ENCODE measurements around the gene ARFGEF3.

- no peak for TF ChIP-seq ZNF311 (tag by site-specific recombination; IDR thresholded peaks at IDR 0.05; ENCODE audit: borderline replicate concordance)
- no peak for TF ChIP-seq ZBTB17 (tag by site-specific recombination; IDR thresholded peaks at IDR 0.05)
- TF ChIP-seq, protein P1, sequence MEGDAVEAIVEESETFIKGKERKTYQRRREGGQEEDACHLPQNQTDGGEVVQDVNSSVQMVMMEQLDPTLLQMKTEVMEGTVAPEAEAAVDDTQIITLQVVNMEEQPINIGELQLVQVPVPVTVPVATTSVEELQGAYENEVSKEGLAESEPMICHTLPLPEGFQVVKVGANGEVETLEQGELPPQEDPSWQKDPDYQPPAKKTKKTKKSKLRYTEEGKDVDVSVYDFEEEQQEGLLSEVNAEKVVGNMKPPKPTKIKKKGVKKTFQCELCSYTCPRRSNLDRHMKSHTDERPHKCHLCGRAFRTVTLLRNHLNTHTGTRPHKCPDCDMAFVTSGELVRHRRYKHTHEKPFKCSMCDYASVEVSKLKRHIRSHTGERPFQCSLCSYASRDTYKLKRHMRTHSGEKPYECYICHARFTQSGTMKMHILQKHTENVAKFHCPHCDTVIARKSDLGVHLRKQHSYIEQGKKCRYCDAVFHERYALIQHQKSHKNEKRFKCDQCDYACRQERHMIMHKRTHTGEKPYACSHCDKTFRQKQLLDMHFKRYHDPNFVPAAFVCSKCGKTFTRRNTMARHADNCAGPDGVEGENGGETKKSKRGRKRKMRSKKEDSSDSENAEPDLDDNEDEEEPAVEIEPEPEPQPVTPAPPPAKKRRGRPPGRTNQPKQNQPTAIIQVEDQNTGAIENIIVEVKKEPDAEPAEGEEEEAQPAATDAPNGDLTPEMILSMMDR (tag by site-specific recombination; IDR thresholded peaks at IDR 0.05): no peak
Measured at GRCh38 chr6:138248878-138249277, 87.1 kb downstream of the ARFGEF3 start.
